ENCODE data around the gene USP47. TPM values are rescaled to one million over a fixed set of nuclear protein-coding genes. Genes with fewer than 3 reads are reported as not detected.

Gene USP47, protein sequence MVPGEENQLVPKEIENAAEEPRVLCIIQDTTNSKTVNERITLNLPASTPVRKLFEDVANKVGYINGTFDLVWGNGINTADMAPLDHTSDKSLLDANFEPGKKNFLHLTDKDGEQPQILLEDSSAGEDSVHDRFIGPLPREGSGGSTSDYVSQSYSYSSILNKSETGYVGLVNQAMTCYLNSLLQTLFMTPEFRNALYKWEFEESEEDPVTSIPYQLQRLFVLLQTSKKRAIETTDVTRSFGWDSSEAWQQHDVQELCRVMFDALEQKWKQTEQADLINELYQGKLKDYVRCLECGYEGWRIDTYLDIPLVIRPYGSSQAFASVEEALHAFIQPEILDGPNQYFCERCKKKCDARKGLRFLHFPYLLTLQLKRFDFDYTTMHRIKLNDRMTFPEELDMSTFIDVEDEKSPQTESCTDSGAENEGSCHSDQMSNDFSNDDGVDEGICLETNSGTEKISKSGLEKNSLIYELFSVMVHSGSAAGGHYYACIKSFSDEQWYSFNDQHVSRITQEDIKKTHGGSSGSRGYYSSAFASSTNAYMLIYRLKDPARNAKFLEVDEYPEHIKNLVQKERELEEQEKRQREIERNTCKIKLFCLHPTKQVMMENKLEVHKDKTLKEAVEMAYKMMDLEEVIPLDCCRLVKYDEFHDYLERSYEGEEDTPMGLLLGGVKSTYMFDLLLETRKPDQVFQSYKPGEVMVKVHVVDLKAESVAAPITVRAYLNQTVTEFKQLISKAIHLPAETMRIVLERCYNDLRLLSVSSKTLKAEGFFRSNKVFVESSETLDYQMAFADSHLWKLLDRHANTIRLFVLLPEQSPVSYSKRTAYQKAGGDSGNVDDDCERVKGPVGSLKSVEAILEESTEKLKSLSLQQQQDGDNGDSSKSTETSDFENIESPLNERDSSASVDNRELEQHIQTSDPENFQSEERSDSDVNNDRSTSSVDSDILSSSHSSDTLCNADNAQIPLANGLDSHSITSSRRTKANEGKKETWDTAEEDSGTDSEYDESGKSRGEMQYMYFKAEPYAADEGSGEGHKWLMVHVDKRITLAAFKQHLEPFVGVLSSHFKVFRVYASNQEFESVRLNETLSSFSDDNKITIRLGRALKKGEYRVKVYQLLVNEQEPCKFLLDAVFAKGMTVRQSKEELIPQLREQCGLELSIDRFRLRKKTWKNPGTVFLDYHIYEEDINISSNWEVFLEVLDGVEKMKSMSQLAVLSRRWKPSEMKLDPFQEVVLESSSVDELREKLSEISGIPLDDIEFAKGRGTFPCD (N-terminal part only)
- 49.1 TPM for polyA plus RNA-seq (2013, experiment 1 of 2; ENCODE audit: insufficient read length)
- polyA plus RNA-seq (2013, experiment 2 of 2; ENCODE audit: insufficient read length): 45.8 TPM

DNA sequence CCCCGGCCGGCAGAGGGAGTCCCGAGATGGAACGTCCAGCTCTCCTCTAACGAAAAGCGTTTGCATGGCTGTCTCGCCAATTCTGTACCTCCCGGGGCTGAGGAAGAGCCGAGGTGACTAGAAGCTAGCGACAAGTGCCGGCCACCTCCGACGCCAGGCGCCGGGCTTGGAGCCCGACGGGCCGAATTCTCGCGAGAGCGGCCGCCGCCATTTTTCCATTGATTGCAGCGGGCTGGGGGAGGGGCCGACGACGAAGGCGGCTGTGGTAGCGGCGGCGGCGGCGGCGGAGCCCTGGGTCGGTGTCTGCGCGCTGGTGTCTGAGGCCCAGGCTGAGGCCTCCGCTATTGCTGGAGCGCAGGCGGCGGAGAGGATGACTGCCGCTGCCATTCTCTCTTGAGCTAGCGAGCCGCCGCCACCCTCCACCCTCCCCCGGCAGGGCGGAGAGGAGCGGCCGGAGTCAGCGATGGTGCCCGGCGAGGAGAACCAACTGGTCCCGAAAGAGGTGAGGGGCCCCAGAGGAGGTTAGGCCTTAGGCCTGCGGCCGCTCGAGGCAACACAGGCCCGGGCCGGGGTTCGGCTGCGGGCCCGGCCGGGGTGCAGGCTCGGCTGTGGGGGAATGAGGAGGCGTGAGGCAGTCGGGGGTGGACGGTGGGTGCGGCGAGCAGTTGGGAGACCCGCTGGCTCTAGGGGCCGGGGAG is at the start of gene USP47:
Gene USP47 (plus strand): TSS at position 250 of the 698 bp plus-strand sequence. CDS start 214 bp downstream, at position 464.
- DNase-seq: peak; percentile 89

DNA sequence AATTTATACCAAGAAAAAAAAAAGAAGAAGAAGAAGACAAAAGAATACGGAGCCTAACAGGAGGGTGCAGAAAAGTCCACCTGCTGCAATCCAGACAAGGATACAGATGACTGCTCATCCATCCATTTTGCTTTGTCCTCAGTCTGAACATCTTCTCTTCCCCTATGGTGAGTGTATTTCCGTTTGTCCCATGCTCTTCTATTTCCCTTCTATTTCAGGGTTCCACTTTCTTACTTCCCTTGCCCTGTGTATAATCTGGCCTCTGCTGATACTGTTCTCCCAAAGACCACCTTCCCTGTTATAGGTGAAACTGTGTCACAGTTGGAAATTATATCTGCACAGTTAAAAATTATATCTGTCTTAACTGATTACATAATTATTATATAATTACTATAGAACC is 48.7 kb upstream of the USP47 start:
- no peak for DNase-seq

DNA sequence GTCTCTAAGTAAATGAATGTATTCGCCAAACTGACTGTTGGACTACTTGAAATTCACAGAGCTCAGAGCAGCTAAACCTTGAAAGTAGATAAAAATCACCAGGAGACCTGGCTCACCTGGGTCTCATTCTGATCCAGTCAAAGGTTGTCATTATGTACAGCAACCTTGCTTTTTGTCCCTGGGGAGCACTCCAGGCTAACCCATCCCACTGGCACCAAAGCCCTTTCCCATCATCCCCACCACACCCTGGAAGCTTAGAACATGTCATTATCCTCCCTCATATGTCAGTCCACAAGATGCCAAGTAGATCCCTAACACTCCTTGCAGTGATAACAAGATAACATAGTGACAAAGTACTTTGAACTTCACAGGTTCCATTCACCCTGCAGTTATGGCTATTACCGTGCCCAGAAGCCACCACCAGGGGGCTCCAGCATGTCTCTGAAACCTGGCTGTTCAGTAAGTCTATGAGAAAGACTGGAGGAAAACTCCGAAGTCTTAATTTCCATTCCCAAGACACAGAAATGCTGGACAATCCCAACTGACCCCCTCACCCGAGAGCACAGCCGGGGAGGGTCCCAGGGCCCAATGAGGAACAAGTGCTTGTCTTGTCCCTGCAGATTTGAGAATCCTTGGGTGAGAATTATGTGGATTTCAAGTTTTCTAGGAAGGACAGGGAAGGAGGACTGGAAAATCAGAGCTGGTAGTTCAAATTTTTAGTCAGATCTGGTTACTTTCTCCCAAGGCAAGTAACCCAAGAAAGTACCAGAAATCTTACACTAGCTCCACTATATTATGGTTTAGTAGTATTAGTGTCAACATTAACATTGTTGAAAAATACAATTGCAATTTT is 43.0 kb upstream of the USP47 start:
- DNase-seq: no peak

DNA sequence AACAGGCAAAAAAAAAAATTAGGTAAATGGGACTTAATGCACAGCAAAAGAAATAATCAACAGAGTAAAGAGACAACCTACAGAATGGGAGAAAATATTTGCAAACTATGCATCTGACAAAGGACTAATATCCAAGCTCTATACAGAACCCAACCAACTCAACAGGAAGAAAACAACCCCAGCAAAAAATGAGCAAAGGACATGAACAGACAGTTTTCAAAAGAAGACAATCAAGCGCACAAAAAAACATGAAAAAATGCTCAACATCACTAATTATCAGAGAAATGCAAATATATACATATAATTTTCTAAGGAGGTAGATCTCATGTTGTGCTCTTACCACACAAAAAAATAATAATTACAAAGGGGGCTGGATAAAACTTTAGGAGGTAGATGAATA is 36.5 kb upstream of the USP47 start:
- no peak for DNase-seq

DNA sequence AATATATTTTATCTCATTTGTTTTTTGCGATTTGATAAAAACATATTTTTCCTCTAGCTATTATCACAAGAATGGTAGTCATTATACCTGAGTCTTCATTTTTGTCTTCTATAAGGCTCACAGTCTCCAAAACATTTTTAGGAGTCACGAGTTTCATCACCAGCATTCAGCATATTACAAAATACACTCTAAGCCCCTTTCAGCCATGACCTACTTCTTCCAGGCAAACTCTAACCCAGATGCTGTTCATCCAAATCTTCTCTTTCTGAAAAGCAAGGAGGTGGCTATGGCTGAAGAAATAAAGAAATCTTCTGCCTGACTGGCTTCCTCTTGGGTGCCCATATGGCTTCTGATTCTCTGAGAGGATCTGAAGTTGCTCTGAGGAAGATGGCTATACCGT is 35.7 kb upstream of the USP47 start:
- no peak for DNase-seq

DNA sequence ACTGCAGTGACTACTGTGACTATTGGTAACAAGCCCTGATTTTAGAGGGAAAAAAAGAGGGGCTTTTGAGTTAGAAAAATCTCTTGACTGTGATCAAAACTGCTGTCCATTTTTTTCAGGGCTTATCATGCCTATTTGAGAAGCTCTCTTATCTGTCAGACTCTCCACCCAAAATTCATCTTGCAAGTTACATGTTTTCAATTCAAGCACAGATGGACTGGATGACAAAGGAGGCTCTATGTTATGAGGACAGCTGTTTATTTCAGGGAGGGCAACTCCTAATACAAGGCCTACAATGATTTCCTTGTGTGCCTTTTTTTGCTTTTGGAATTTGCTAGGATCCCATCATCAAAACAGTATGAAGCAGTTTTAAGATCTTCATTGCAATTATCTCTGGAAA is 35.2 kb upstream of the USP47 start:
- no peak for DNase-seq

DNA sequence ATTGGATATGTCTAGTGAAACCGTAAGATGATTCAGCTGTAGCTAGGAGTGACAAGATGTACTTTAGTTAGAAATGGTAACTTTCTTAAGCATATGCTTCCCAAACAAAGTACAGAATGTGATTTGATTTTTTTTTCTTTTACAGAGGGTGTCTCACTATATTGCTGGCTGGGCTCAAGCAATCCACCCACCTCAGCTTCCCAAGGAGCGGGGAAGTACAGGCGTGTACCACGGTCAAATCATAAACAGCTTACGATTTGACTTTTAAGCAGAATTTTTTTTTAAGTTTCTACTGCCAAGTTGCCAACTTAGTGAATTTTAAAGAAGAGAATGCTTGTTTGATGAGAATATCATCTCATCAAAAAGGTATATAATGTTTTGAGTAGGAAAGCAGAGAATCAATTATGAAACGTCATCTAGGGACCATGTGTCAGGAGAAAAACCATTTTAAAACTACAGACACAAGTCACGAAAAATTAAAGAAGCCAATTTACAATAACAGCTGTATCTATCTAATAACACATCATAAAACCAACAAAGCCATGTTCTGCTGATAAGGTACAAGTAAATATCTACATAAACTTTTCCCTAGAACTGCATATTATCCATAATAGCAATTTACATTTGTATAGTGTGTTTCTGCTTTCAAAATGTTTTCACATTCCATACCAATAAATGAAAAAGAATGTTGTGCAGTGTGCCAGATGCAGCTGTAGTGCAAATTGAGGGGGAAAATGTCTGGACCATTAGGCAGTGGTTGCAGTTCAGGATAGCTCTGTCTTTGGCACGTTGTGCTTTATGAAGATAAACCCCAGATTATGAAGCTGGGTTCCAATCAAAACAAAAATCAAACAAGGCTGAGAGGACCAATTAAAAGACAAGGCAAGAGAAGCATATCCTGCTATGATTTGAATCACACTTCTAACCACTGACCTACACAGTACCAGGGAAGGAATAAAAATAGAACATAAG is 33.7 kb upstream of the USP47 start:
- DNase-seq: peak; percentile 22

DNA sequence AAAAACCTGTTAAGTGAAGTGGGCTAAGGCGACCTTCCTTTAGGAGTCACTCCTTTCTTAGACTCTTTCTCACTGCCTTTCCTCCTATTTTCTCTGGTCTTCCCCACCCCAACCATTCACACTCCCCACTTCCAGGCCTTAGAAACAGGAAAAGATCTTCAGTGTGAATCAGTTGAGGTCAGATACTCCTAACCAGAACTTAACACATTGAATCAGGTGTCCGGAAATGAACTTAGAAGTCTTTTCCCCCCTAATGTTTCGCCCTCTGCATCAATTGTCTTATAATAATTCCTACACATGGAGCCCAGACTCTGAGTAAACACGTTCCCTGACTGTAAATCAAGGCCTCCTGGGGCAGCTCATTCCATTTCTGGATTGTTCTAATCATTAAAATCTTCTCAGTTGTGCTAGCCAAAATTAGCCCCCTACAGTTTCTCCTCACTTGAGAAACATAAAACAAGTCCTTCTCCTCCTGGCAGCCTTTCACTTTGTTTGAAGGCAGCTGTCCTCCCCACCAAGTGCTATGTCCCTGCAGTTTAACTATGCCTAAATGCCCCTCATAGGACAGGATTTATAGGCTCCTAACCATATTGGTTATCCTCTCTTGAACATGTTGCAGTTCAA is 32.7 kb upstream of the USP47 start:
- peak; percentile 15 for DNase-seq

DNA sequence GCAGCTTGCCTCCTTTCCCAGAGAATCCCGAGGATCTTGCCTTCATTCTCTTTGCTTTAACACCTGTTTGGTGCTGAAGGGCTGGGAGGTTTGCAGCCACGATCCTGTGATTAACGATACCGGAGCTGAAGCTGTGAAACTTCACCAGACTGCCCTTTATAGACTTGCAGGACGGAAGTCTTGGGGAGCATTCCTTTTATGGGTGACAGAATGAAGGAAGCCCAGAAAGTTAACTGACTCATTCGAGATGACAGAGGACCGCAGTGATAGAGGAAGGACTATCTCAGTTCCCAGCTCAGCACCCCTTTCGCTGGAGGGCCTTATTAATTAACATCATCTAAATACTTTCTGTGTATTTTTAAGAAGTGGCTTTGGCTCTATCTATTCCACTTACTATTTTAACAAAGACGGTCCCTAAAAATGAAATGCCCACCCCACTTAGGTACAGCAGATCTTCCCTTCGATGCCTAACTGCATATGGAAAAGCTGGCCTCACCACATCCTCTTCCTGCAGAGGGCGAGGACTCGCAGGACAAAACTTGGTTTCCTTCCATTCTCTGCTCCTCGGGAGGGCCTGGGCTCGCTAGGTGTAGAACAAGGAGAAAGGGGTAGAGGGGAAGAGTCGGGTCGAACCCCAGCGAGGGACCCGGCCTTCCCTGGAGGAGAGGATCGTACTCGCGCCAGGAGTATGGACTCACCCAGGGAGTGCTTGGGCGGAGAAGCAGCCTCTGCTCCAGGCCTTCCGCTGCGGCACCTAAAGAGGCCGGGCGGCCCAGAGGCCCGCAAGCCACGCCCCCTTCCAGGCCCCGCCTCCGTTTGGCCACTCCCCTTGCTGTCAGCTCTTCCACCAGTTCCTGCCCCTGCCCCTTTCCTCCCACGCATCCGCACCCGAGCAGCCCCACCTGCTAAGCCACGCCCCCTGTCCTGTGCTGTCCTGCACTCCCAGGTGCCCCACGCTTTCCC is 30.7 kb upstream of the USP47 start:
- DNase-seq: no peak

DNA sequence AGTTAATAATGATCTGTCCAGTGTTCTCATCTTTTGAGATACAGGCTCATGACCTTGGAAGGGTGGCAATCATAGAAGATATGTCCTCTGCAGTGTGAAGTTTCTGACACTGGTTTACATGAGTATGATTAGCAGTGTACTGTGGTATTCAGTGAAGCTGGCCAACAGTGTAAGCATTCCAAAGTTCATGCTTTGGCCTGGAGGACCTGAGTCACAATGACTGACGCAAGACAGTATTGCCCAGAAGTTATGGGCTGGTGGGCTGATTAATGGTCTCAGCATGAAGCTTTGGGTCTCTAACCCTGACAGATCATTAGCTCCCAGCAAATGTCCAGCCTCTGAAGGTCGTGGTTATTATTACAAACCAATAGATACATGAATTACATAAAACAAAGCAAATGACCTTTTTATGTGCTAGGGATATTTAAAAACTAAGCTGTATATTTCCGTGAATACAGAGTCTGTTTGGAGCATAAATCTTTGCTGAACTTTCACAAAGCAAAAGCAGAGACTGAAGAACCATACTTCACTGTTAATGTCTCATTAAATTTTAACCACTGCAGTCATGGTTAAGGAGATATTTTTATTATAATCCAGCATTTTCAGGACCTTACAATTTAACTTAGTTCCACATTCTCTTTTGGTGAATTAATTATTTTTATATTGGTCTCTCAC is 28.3 kb upstream of the USP47 start:
- peak; percentile 94 for DNase-seq

DNA sequence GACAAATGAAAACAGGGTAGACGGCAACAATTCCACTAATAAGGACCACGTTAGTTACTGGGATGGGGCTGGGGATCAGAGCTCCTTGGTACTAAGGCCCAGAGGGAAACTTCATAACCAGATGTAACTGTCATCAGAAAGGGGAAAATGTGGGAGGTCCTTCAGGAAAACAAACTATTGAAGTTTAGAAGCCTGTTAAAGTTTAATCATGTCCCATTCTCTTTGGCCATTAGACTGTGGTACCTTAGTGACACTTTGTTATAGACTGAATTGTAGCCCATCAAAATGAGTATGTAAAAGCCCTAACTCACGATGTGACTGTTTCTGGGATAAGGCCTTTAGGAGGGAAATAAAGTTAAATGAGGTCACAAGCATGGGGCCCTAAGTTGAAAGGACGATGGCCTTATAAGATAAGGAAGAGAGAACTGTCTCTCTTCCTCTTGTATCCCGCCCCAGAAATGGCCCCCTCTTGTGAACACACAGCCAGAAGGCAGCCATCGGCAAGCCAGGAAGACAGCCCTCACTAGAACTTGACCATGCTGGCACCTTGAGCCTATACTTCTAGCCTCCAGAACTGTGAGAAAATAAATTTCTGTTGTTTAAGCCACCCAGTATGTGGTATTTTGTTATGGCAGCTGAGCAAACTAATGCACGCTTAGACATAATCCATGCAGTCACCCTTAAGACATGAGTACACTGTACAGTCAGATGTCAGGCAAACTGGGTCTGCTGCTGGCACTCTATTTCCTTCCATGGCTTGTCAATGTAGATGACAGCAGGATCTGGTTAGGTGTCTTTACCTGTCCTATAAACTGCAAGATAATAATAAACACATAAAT is 26.9 kb upstream of the USP47 start:
- DNase-seq: no peak

DNA sequence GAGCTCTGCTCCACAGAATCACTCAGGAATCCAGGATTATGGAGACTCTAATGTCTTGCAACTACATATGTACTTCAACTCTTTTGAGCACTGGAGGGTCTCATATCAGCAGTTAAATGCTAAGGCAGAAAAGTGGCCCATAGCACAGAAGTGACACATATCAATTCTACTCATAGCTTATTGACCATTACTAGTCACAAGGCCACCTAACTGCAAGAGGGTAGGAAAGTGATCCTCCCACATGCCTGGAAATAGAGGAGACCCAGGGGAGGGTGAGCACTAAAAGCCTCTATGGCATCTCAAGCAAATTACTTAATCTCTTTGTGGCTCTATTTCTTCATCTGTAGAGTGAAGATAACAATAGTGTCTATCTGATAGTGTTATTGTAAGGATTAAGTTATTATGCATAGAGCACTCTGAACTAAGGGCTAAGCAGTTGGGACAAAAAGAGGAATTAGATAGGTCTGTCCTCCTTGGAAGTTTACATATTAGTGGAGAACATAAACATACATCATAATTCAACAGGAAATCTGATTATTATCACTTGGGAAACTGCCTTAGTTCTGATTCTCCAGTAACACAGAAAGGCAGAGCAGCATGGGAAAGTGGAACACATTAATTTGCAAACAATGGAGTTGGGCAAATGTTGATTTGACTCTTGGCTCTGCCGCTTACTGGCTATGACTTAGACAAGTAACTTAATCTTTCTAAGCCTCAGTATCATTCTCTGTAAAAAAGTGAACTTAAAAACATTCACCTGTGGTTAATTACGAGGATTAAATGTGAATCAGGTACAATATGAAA is 25.1 kb upstream of the USP47 start:
- no peak for DNase-seq

DNA sequence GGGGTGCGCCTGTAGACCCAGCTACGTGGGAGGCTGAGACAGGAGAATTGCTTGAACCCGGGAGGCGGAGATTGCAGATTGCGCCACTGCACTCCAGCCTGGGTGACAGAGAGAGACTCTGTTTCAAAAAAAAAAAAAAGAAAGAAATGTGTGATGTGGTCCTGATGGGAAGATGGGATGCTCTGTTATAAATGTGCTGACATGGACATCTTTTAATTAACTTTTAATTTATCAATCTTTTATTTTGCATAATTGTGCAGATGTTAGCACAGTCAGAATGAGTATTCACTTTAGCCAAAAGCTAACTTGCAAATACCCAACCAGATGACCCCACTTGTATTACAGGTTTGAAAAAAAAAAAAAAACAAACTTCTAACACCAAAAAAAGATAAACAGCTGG is 23.8 kb upstream of the USP47 start:
- DNase-seq: no peak

DNA sequence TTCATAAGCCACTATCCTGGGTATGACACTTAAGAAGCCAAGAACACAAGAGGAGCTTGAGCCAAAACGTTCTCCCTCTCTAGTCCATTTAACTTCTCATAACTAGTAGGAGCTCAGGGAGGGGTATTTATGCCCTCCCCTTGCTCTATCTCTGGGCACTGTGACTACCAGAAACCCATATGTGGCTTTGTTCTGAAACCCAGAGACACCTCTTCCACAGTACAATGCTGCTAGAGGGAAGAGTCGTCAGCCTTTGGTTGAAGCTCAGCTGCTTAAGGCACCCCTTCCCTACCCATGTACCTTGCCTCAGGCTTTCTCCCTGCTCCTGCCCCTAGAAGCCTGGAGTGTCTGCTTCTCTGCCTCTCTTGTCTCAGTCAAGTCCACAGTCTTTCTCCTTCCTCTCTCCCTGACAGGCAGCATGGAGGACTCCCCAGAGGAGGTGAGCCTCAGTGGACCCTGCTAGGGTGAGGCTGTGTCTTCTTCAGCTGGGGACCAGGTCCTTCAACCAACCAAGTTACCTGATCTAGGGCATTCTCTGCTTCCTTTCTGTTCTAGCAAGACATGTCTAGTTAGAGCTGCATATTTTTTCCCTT is 23.1 kb upstream of the USP47 start:
- no peak for DNase-seq

DNA sequence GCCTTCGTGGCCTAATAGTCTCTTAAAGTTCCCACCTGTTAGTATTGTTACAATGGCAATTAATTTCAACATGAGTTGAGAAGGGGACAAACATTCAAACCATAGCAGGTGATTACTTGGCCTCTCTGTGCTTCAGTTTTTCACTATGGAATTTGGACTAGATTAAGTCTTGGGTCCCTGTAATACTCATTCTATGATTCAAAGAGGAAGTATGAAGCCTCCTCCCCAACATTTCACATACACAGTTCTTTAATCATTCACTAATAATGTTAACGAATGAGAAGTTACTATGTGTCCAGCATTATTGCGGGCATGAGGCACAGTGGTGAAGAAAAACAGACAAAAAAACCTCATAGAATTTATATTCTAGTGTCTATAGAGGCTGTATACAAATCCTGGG is 19.9 kb upstream of the USP47 start:
- no peak for DNase-seq
